ENCODE measurements around the gene GPR150.
A peak's percentile ranks its signal among the peaks of the same experiment; 100 is the strongest.
"Not testable (repeated sequence)": the region's sequence is repeated elsewhere in the genome, so short reads cannot be mapped to it uniquely, and the experiment has no call there.

The GPR150 gene

GRCh38 chr5:95626701-95627100 lies 6.8 kb downstream of the GPR150 start:
- no peak for DNase-seq

DNA sequence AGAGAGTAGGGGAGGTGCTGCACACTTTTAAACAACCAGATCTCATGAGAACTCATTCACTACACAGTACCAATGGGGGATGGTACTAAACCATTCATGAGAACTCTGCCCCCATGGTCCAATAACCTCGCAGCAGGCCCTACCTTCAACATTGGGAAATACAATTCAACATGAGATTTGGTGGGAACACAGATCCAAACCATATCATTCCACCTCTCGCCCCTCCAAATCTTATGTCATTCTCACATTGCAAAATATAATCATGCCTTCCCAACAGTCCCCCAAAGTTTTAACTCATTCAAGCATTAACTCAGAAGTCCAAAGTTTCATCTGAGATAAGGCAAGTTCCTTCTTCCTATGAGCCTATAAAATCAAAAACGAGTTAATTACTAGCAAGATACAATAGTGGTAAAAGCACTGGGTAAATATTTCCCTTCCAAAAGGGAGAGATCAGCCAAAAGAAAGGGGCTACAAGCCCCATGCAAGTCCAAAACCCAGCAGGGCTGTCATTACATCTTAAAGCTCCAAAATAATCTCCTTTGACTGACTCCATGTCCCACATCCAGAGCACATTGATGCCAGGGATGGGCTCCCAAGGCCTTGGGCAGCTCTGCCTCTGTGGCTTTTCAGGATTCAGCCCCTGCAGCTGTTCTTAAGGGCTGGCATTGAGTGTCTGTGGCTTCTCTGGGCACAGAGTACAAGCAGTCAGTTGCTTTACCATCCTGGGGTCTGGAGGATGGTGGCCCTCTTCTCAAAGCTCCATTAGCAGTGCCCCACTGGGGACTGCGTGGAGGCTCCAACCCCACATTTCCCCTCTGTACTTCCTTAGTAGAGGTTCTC lies 8.3 kb downstream of the GPR150 start:
- DNase-seq, result no peak

- DNase-seq, result no peak
Measured at GRCh38 chr5:95628933-95629332, 9.0 kb downstream of the GPR150 start.

DNA sequence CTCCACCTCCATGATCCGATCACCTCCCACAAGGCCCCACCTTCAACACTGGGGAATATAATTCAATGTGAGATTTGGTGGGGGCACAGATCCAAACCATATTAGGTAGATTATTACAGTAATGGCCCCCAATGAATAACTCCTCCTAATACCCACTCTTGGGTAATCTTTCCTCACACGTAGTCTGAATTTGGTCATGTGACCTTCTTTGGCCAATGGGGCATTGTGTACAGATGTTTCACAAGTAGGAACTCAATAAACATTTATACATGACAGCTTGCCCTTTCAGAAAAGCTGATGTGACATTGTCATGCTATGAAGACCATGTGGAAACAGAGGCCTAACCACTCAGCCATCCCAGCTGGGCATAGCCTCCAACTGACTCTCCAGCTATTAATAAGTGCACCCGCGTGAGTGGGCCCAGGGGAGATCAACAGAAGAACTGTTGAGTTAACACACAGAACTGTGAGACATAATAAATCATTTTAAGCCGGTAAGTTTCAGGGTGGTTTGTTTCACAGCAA lies 10.6 kb downstream of the GPR150 start:
- no peak for DNase-seq

DNA sequence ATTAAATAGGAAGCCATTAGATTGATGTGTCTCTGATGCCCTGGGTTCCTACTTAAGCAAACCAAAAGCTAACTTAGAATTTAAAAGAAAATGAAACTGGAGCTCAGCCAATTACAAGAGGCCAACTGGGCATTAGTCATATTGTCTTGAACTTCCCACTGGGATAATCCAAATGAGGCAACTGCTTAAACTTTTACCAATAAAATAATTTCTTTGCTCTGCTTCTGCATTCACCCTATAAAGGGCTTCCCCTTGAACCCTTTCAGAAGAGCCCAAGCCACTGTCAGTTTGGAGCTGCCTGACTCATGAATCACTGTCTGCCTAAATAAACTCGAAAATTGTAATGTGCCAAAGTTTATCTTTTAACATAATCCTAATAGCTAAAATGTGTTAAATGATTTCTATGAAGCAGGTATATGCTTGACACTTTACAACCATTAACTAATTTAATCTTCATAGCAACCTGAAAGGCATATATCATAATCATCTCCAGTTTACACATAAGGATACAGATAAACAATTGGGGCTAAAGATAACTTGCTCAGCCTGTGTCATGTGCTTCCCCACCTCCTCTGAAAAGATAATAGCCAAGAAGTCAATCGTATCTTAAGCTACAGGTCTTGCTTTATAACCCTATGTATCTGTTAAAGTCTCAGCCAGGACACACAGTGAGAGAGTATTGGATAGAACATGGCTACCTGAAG lies 11.5 kb downstream of the GPR150 start:
- DNase-seq, result no peak

GRCh38 chr5:95631991-95632675 lies 12.2 kb downstream of the GPR150 start:
- DNase-seq, result no peak

DNA sequence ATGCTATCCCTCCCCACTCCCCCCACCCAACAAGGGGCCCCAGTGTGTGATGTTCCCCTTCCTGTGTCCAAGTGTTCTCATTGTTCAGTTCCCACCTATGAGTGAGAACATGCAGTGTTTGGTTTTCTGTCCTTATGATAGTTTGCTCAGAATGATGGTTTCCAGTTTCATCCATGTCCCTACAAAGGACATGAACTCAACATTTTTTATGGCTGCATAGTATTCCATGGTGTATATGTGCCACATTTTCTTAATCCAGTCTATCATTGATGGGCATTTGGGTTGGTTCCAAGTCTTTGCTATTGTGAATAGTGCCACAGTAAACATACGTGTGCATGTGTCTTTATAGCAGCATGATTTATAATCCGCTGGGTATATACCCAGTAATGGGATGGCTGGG lies 13.1 kb downstream of the GPR150 start:
- not testable (repeated sequence) for DNase-seq

DNA sequence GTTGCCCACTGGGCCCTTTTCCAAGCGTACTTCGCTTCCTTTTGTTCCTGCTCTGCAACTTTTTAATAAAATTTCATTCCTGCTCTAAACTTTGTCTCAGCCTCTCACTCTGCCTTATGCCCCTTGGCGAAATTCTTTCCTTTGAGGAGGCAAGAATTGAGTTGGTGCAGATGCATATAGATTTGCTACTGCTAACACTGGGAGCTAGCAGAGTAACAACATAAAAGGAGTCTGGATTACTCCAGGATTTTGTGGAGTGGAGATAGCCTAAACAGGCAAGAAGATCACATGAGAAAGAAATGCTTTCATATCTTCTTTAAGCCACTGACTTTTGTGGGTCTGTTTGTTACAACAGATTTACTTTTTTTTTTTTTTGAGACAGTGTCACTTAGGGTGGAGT lies 13.8 kb downstream of the GPR150 start:
- no peak for DNase-seq

- no peak for DNase-seq
Measured at GRCh38 chr5:95634081-95634480, 14.2 kb downstream of the GPR150 start.

DNA sequence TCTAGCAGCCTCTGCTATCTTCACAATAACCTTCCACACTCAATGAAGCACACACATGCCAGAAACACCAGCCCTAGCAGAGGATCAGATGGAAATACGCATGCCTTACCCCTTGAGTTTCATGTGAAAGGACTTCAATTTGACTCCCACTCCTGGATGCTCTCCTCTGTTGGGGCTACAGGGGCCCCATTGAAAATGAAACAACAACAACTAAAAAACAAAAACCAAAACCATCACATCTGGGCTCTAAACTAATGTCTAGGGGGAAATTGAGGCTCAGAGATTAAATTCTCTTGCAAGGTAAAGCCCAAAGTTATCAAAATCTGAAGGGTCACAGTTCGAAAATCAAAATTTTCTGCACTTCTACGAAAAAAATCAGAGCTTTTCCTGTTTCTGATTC lies 18.7 kb downstream of the GPR150 start:
- DNase-seq, result no peak

DNA sequence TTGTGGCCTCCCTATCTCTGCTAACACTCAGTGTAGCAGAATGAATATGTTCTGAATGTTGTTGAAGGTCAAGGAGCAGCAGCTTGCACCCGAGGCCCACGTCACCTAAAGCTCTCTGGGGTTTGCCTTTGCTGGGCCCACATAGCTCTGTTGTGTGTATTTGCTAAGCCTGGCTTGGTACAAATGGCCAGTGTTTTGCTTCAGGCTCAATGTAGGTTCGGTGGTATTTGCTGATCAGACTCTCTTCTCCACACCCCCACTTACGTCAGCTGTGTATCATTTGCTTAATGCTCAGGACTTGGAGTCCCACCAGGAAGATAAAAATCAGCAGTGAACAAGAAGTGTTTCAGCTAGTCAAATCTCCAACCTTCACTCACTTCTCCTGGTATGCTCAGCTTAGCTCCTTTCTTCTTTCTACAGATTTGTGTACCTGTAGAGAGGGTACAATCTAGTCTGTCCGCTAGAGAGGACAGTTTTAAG lies 21.9 kb downstream of the GPR150 start:
- DNase-seq, result no peak

DNA sequence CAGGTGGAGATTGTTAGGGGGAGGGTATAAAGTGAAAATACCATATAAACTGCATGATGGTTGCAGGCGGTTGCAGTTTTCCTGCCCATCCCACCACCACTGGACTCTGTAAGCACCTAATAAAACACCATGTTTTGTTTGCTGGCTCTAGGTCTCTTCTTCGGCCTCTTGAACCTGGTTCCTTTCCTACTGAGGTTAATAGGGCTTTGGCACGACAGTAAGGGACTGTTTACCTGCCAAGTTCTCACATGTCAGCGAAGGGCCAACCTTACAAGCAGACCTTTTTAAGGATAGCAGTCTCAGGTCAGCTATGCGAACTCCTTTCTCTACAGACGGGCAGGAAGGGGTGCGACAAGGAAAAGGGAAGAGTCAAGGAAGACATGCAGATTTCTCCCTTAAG lies 23.3 kb downstream of the GPR150 start:
- no peak for DNase-seq

DNA sequence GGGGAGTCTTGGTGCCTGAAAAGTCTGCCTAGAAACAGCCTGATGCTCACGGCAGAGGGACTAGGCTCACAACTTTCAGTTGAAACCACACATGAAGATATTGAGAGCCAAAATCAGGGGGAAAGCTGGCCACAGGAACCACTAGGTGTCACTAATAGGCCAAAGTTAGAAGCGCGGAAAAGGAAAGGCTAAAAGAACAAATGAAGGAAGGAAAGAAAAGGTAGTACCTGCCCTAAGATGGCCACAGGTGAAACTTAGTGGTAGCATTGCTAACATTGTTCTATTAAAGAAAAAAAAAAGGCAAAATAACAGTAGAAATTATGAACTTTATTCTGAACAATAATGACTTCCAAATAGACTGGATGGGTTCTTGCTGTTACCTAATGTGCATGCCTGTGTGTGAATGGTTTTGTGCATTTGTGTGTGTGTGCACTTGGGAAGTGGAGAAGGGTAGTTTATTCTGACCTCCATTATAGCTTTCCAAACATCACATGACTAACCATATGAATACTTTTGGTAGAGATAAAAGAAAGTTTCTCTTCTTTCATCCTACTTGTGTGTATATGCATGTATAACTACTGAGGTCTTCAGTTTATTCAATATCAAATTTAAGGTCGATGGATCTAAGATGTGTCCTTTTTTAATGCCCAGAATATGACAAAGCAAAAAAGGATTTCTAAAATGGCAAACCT lies 24.6 kb downstream of the GPR150 start:
- peak; percentile 58 for DNase-seq

GRCh38 chr5:95646226-95646568 lies 26.3 kb downstream of the GPR150 start:
- not testable (repeated sequence) for DNase-seq

- DNase-seq, result peak; percentile 96
Measured at GRCh38 chr5:95646569-95647431, 26.9 kb downstream of the GPR150 start, which contains the start of gene RFESD. Gene RFESD (plus strand): TSS chr5:95646777. CDS start chr5:95652272, 5,495 bp downstream.

DNA sequence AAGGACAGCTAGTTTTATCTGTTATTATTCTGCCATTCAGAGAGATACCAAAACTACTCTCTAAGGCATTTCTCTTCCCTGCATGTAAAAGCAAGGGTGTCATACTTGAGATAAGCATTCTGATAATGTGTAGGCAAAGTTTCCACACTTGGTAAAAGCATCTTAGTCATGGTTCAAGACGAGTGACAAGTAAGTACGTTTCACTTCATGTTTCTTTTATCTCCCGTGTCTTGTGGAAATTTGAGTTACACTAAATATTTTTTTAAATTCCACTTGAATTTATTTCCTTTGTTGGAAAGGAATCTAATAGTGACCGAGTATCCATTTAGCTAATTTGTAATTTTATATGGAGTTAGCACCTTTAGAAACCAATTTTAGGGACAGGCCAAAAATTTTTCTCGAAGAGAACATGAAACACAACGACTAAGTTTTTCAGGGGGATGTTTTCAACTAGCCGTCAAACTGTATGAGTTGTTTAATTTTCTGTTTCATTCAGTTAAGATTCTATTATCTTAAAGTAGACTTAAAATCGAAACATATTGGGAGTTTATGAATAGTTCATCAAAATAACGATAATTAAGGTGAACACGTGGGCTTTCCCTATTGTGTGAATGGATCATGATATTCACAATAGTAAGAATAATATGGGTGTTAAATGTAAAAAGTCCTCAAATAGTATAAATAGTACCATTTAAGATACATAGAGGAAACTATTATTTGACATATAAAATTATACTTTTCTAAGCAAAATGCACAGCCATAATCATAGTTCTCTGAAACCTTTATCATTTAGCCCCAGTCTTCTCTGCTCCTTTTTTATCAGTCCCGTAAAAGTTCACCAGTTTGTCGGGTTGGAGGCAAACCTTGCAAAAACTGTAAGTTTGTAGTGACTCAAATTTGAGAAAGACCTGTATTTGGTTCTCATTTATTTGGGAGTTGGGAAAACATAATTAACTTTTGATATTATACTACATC lies 28.3 kb downstream of the GPR150 start:
- DNase-seq, result no peak

DNA sequence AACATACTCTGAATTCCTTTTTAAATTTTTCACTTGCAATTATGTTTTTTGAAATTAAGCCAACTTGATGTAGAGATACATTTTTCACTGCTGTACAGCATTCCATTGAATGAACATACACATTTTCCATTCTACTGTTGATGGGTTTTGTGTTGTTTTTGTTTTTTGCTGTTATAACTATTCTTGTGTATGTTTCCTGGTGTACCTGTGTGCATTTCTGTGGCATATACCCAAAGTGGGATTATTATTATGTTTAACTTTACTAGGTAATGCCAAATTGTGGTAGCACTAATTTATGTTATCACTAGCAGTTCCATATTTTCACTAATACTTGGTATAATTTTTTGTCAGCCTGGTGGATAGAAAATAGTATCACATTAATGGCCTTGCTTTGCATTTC lies 29.4 kb downstream of the GPR150 start:
- no peak for DNase-seq

DNA sequence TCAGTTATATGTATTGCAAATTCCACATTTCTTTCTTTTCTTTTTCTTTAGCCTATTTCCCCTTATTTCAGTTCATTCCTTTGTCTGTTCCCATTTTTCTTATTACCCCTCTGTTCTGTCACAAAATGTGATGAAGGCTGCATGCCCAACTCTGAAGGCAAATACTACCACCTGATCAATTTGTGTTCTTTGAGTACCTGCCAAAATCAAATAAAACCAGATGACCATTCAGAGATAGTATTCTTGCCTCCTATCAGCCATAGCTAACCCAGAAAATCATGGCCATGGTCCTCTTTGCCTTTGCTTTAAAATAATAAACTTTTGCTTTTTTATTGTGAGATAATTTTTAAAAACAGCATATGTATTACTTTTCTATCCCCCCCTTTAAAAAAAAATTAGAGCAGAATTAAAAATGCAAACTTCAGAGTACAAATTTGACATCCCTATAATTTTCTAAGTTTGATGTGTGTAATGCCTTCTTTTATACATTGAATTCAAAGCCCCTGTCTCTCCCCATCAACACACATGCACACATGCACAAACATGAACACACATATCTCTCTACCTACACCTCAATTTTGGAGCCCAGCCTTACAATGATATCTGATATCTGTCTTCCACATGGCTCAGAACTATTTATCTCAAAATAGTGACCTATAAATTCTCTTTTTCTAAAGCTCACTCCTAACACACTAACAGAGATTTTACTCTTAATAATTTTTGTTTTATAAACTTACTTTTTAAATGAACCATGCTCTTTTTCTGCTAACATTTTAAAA lies 30.1 kb downstream of the GPR150 start:
- DNase-seq, result no peak

- no peak for DNase-seq
Measured at GRCh38 chr5:95652849-95653248, 33.0 kb downstream of the GPR150 start.

DNA sequence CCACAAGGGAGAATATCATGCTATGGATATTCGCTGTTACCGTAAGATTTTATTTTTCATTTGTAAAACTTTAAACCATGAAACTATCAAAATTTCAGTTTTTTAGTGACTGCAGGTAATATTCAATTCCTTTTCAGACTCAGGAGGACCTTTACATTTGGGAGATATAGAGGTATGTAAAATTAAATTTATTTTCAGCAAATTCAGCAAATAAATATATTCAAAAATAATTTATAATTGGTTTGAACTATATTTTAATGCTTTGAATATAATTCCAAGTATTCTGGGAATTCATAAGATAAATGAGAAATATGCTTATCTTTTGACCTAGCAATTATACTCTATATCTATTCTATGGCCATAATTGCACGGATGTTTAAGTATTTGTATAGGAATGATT lies 34.3 kb downstream of the GPR150 start:
- no peak for DNase-seq

Data from NCI-H345 (cell line).